ENCODE measurements around the gene PCIF1. TPM values are rescaled to one million over a fixed set of nuclear protein-coding genes. Genes with fewer than 3 reads are reported as not detected.

PCIF1 gene
- total and polyA plus RNA-seq, 12 donors = 12.6 to 47.1 (median 36.7) TPM

DNA sequence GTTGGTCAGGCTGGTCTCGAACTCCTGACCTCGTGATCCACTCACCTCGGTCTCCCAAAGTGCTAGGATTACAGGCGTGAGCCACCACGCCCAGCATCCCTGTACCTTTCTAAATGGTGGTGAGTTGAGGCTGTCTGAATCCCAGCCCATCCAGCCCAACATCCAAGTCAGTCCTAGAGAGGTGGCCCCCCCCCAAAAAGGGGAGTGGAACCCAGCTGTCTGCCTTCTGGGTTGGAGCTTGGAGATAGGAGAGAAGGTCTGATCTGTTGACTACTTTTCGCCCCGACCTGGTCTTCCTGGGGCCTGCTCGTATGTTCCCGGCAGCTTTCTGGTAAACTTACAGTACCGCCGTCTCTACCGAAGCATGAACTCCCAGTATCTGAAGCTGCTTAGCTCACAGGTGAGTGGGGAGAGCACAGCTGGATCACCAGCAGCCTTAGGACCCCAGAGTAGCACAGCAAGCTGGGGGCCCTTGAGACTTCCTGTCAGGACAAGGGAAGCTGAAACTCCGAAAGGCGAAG lies 37.8 kb upstream of the PCIF1 start:
- Histone ChIP-seq H3K27me3 (no peaks in the 10 kb centered on the region), H3K4me3 (no peak overlapping the region), H3K27ac (peak overlapping the region in 3 of 5 donors; percentile 2 to 19 (median 13)), H3K4me1 (replicated peaks in 1 of 2) (peaks cover 15 to 29% of the 10 kb centered on the region in 2 donors), H3K36me3 (replicated peaks in 1 of 2) (peaks cover 0 to 92% of the 10 kb centered on the region in 2 donors), H3K9me3 (replicated peaks in 1 of 3) (no peaks in the 10 kb centered on the region)
- intact Hi-C loops (cut with DNase I) = loop anchor here (5.0 kb wide), 2 partner anchors 46 to 56 kb away; no protein-coding TSS in a partner anchor
- 85 to 95% (median 90%) methylated on average over 12 to 14 of the region's 14 CpGs for WGBS, 4 donors
- no peak for TF ChIP-seq POLR2A (IDR thresholded peaks at IDR 0.05)
- TF ChIP-seq, protein P1, sequence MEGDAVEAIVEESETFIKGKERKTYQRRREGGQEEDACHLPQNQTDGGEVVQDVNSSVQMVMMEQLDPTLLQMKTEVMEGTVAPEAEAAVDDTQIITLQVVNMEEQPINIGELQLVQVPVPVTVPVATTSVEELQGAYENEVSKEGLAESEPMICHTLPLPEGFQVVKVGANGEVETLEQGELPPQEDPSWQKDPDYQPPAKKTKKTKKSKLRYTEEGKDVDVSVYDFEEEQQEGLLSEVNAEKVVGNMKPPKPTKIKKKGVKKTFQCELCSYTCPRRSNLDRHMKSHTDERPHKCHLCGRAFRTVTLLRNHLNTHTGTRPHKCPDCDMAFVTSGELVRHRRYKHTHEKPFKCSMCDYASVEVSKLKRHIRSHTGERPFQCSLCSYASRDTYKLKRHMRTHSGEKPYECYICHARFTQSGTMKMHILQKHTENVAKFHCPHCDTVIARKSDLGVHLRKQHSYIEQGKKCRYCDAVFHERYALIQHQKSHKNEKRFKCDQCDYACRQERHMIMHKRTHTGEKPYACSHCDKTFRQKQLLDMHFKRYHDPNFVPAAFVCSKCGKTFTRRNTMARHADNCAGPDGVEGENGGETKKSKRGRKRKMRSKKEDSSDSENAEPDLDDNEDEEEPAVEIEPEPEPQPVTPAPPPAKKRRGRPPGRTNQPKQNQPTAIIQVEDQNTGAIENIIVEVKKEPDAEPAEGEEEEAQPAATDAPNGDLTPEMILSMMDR (IDR thresholded peaks at IDR 0.05) = no peak
- no peak for DNase-seq

DNA sequence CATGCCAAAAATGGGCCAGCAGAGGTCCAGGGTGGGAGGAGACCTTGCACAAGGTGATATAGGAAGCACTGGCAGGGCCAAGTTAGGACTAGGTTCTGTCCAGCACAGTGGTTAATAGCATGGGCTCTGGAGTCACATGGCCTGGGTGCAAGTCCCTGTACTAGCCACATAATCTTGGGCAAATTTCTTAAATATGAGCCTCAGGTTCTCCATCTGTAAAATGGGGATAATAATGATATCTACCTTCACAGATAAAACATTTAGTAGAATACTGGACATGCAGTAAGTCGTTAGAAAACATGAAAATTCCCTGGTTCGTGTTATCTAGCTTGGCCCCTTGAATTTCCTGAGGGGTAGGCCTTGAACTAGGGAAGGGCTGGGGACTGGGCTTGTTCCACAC lies 37.2 kb upstream of the PCIF1 start:
- WGBS, 4 donors = 51 to 75% (median 66%) methylated on average over 2 of the region's 2 CpGs
- intact Hi-C loops (cut with DNase I) = loop anchor here (5.0 kb wide), 2 partner anchors 45 to 55 kb away; no protein-coding TSS in a partner anchor

DNA sequence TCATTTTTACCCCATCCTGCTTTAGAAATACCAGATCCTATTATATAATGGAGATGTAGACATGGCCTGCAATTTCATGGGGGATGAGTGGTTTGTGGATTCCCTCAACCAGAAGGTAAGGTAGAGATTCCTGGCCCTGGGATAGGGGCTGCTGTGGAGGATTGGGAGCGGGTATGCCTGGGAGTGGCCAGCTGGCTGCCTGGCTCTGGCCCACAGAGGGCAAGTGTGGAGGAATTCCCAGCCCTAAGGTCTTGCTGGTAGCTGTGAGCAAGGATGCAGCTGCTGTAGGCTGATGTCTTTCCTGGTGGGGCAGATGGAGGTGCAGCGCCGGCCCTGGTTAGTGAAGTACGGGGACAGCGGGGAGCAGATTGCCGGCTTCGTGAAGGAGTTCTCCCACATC lies 36.8 kb upstream of the PCIF1 start:
- Histone ChIP-seq H3K27ac (peak overlapping the region in 1 of 5 donors; percentile 2), H3K36me3 (replicated peaks in 1 of 2) (peaks cover 0 to 99% of the 10 kb centered on the region in 2 donors), H3K4me1 (replicated peaks in 1 of 2) (peaks cover 11 to 19% of the 10 kb centered on the region in 2 donors), H3K27me3 (no peaks in the 10 kb centered on the region), H3K4me3 (no peak overlapping the region), H3K9me3 (replicated peaks in 1 of 3) (no peaks in the 10 kb centered on the region)
- no peak for DNase-seq
- intact Hi-C loops (cut with DNase I) = loop anchor here (5.0 kb wide), 2 partner anchors 45 to 55 kb away; no protein-coding TSS in a partner anchor
- 92 to 100% (median 94%) methylated on average over 2 to 7 of the region's 7 CpGs for WGBS, 4 donors
- no peak for TF ChIP-seq POLR2A (IDR thresholded peaks at IDR 0.05)
- TF ChIP-seq, protein P1 (IDR thresholded peaks at IDR 0.05) = no peak

More for the DNA sequence above, 37.2 kb upstream of the PCIF1 start:
- Histone ChIP-seq H3K27ac (peak overlapping the region in 1 of 5 donors; percentile 2), H3K27me3 (no peaks in the 10 kb centered on the region), H3K9me3 (replicated peaks in 1 of 3) (no peaks in the 10 kb centered on the region), H3K36me3 (replicated peaks in 1 of 2) (peaks cover 0 to 97% of the 10 kb centered on the region in 2 donors), H3K4me3 (no peak overlapping the region), H3K4me1 (replicated peaks in 1 of 2) (peaks cover 11 to 23% of the 10 kb centered on the region in 2 donors)
- DNase-seq = no peak
- TF ChIP-seq, protein P1 (IDR thresholded peaks at IDR 0.05) = no peak
- TF ChIP-seq POLR2A (IDR thresholded peaks at IDR 0.05) = no peak

DNA sequence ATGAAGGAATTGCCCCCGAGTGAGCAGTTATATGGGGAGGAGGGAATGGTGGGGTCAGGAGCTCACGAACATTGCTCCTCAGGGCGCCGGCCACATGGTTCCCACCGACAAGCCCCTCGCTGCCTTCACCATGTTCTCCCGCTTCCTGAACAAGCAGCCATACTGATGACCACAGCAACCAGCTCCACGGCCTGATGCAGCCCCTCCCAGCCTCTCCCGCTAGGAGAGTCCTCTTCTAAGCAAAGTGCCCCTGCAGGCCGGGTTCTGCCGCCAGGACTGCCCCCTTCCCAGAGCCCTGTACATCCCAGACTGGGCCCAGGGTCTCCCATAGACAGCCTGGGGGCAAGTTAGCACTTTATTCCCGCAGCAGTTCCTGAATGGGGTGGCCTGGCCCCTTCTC lies 36.2 kb upstream of the PCIF1 start:
- Histone ChIP-seq H3K9me3 (replicated peaks in 1 of 3) (no peaks in the 10 kb centered on the region), H3K27ac (no peak overlapping the region), H3K4me3 (no peak overlapping the region), H3K4me1 (replicated peaks in 1 of 2) (peaks cover 6 to 13% of the 10 kb centered on the region in 2 donors), H3K27me3 (no peaks in the 10 kb centered on the region), H3K36me3 (replicated peaks in 1 of 2) (peaks cover 0 to 98% of the 10 kb centered on the region in 2 donors)
- TF ChIP-seq, protein P1 (IDR thresholded peaks at IDR 0.05) = no peak
- TF ChIP-seq POLR2A (IDR thresholded peaks at IDR 0.05) = no peak
- no peak for DNase-seq
- intact Hi-C loops (cut with DNase I) = loop anchor here (5.0 kb wide), 2 partner anchors 44 to 54 kb away; no protein-coding TSS in a partner anchor
- 80 to 87% (median 86%) methylated on average over 12 of the region's 12 CpGs for WGBS, 4 donors
